Neuronal stem cell (in vitro differentiated cells): ENCODE measurements around the gene GNB2.
A peak's percentile ranks its signal among the peaks of the same experiment; 100 is the strongest.

Experiments used
- DNase-seq: peaks from one replicate; pipeline ENCODE4 v3.0.0-alpha.2; 2013; ENCODE audit warnings: low spot score
- H2AFZ ChIP-seq: one replicate; pipeline ENCODE4 v1.6.1; 2013; ENCODE audit warnings: mild to moderate bottlenecking, low read length, inconsistent platforms
- H2AK5ac ChIP-seq: 2 replicates; pipeline ENCODE4 v1.6.1; 2013; ENCODE audit warnings: low read depth, mild to moderate bottlenecking, inconsistent platforms, low read length, moderate library complexity, mixed read lengths
- H2BK120ac ChIP-seq: 2 replicates; pipeline ENCODE4 v1.6.1; 2013; ENCODE audit warnings: low read depth, mild to moderate bottlenecking, inconsistent platforms, low read length, moderate library complexity, mixed read lengths
- H2BK12ac ChIP-seq: one replicate; pipeline ENCODE4 v1.6.1; 2013; ENCODE audit warnings: low read length, inconsistent platforms
- H2BK15ac ChIP-seq: 2 replicates; pipeline ENCODE4 v1.6.1; 2013; ENCODE audit warnings: mild to moderate bottlenecking, low read length, inconsistent platforms, mixed read lengths
- H2BK5ac ChIP-seq: one replicate; pipeline ENCODE4 v1.6.1; 2013; ENCODE audit warnings: inconsistent platforms, mild to moderate bottlenecking, low read length, moderate library complexity
- H3K14ac ChIP-seq: one replicate; pipeline ENCODE4 v1.6.1; 2013; ENCODE audit warnings: low read length, inconsistent platforms
- H3K18ac ChIP-seq: 2 replicates; pipeline ENCODE4 v1.6.1; 2013; ENCODE audit warnings: low read length, inconsistent platforms
- H3K23ac ChIP-seq: 2 replicates; pipeline ENCODE4 v1.6.1; 2013; ENCODE audit warnings: low read depth, mild to moderate bottlenecking, mixed read lengths, low read length, inconsistent platforms; ENCODE audit not compliant: poor library complexity
- H3K27ac ChIP-seq: replicated peaks from 3 replicates; pipeline ENCODE4 v1.5.1; 2013; ENCODE audit warnings: low read length, inconsistent platforms
- H3K27me3 ChIP-seq, 3 experiments: 2 replicates each; pipeline ENCODE4 v1.6.1; 2013; ENCODE audit warnings: low read length in 3 of 3, mild to moderate bottlenecking in 2 of 3, inconsistent platforms in 1 of 3, low read depth in 1 of 3, mixed read lengths in 1 of 3, moderate library complexity in 1 of 3; ENCODE audit not compliant: control insufficient read depth in 3 of 3, insufficient read depth in 3 of 3
- H3K36me3 ChIP-seq, 2 donors: replicated peaks in 1 of 2; 2 replicates each; pipeline ENCODE4 v1.6.1; 2013; ENCODE audit warnings: low read length in 2 of 2; ENCODE audit not compliant: control insufficient read depth in 2 of 2, insufficient read depth in 2 of 2
- H3K4ac ChIP-seq: 2 replicates; pipeline ENCODE4 v1.6.1; 2013; ENCODE audit warnings: inconsistent platforms, mild to moderate bottlenecking, low read length, moderate library complexity
- H3K4me1 ChIP-seq, 2 donors: 1 replicate in 1 of 2; 2 replicates in 1 of 2; pipeline ENCODE4 v1.6.1; 2013; ENCODE audit warnings: low read length in 2 of 2, low read depth in 1 of 2; ENCODE audit not compliant: control insufficient read depth in 2 of 2, insufficient read depth in 1 of 2
- H3K4me2 ChIP-seq: one replicate; pipeline ENCODE4 v1.6.1; 2013; ENCODE audit warnings: mild to moderate bottlenecking, low read length, inconsistent platforms; ENCODE audit not compliant: insufficient read depth, poor library complexity, severe bottlenecking
- H3K4me3 ChIP-seq, 2 donors: 2 replicates each; pipeline ENCODE4 v1.5.1; 2013; ENCODE audit warnings: low read length in 2 of 2, mild to moderate bottlenecking in 2 of 2, inconsistent platforms in 1 of 2, moderate library complexity in 1 of 2
- H3K79me1 ChIP-seq: one replicate; pipeline ENCODE4 v1.6.1; 2013; ENCODE audit warnings: low read depth, mild to moderate bottlenecking, inconsistent platforms, low read length, moderate library complexity
- H3K9ac ChIP-seq: one replicate; pipeline ENCODE4 v1.6.1; 2013; ENCODE audit warnings: mild to moderate bottlenecking, low read depth, low read length, inconsistent platforms; ENCODE audit not compliant: poor library complexity
- H3K9me3 ChIP-seq, 2 donors: replicated peaks in 1 of 2; 2 replicates each; pipeline versions ENCODE3 to v1.6.1; 2013; ENCODE audit warnings: low read length in 2 of 2, mild to moderate bottlenecking in 2 of 2, inconsistent platforms in 1 of 2, low read depth in 1 of 2, mixed read lengths in 1 of 2, moderate library complexity in 1 of 2; ENCODE audit not compliant: control insufficient read depth in 2 of 2, insufficient read depth in 1 of 2
- H4K8ac ChIP-seq: one replicate; pipeline ENCODE4 v1.6.1; 2013; ENCODE audit warnings: low read depth, mild to moderate bottlenecking, inconsistent platforms, low read length, moderate library complexity
- H4K91ac ChIP-seq: one replicate; pipeline ENCODE4 v1.6.1; 2013; ENCODE audit warnings: low read length, low read depth, mild to moderate bottlenecking, inconsistent platforms; ENCODE audit not compliant: poor library complexity
- WGBS, 2 donors: extraction: QIAGEN DNeasy Blood & Tissue Kit; methylation state at CpG; one replicate each; pipeline ENCODE4 v1.1.7; 2013; ENCODE audit warnings: missing lambda C conversion rate in 2 of 2, mixed read lengths in 1 of 2; ENCODE audit not compliant: insufficient read length in 2 of 2, insufficient replicate concordance in 1 of 2; ENCODE audit errors: extremely low coverage in 2 of 2; 5-methylcytosine and 5-hydroxymethylcytosine counted together

Gene GNB2

GRCh38 chr7:100681491-100682227 is 8.1 kb downstream of the GNB2 start:
- peaks cover 69 to 100% of the 10 kb centered on the region in 2 donors for H3K36me3 ChIP-seq
- peak overlapping the region; percentile 8 for H3K14ac ChIP-seq

GRCh38 chr7:100682228-100682741 is 8.7 kb downstream of the GNB2 start:
- H2BK15ac ChIP-seq: no peak overlapping the region
- H2AFZ ChIP-seq: no peak overlapping the region
- H3K27me3 ChIP-seq: no peaks in the 10 kb centered on the region
- no peak overlapping the region for H3K18ac ChIP-seq
- H3K14ac ChIP-seq: no peak overlapping the region
- no peak overlapping the region for H2BK120ac ChIP-seq
- H4K91ac ChIP-seq: no peak overlapping the region
- H3K23ac ChIP-seq: peak overlapping the region; percentile 73
- peaks cover 19% of the 10 kb centered on the region for H3K79me1 ChIP-seq
- H3K9me3 ChIP-seq: peaks cover 0 to 1% of the 10 kb centered on the region in 2 donors
- H3K4me1 ChIP-seq: peaks cover 0 to 2% of the 10 kb centered on the region in 2 donors
- peak overlapping the region; percentile 4 for H3K9ac ChIP-seq
- no peak overlapping the region for H2BK12ac ChIP-seq
- H3K4ac ChIP-seq: no peak overlapping the region
- H2AK5ac ChIP-seq: no peak overlapping the region
- H3K27ac ChIP-seq: no peak overlapping the region
- no peak overlapping the region for H3K4me3 ChIP-seq
- H3K36me3 ChIP-seq: peaks cover 68 to 100% of the 10 kb centered on the region in 2 donors
- no peak overlapping the region for H3K4me2 ChIP-seq
- H2BK5ac ChIP-seq: peak overlapping the region; percentile 87
- WGBS, 2 donors: no CpG with 5 or more reads among the region's 25 CpGs
- no peak for DNase-seq
- peak overlapping the region; percentile 17 for H4K8ac ChIP-seq

More at GRCh38 chr7:100681491-100682227, 8.1 kb downstream of the GNB2 start:
- peaks cover 0 to 1% of the 10 kb centered on the region in 2 donors for H3K9me3 ChIP-seq
- H3K18ac ChIP-seq: peak overlapping the region; percentile 28
- no CpG with 5 or more reads among the region's 29 CpGs for WGBS, 2 donors
- H2BK15ac ChIP-seq: no peak overlapping the region
- H2BK12ac ChIP-seq: no peak overlapping the region
- peak overlapping the region; percentile 87 for H2BK5ac ChIP-seq
- no peak overlapping the region for H2AFZ ChIP-seq
- H3K9ac ChIP-seq: peak overlapping the region; percentile 60
- H3K23ac ChIP-seq: peak overlapping the region; percentile 73
- H3K4me3 ChIP-seq: no peak overlapping the region
- no peak for DNase-seq
- H4K8ac ChIP-seq: no peak overlapping the region
- H3K4me2 ChIP-seq: no peak overlapping the region
- no peaks in the 10 kb centered on the region for H3K27me3 ChIP-seq
- H3K4ac ChIP-seq: no peak overlapping the region
- no peak overlapping the region for H2BK120ac ChIP-seq
- peaks cover 23% of the 10 kb centered on the region for H3K79me1 ChIP-seq
- no peak overlapping the region for H4K91ac ChIP-seq
- H3K27ac ChIP-seq: no peak overlapping the region
- peaks cover 0 to 2% of the 10 kb centered on the region in 2 donors for H3K4me1 ChIP-seq
- H2AK5ac ChIP-seq: no peak overlapping the region

- no peak overlapping the region for H2BK15ac ChIP-seq
- peaks cover 68 to 100% of the 10 kb centered on the region in 2 donors for H3K36me3 ChIP-seq
These were observed 9.6 kb downstream of the GNB2 start for GRCh38 chr7:100682991-100683658.

More at GRCh38 chr7:100682991-100683658, 9.6 kb downstream of the GNB2 start:
- Histone ChIP-seq H2BK120ac (no peak overlapping the region), H3K79me1 (peaks cover 17% of the 10 kb centered on the region), H3K4ac (no peak overlapping the region), H3K18ac (no peak overlapping the region), H4K91ac (no peak overlapping the region), H3K9me3 (peaks cover 0 to 1% of the 10 kb centered on the region in 2 donors), H3K4me2 (no peak overlapping the region), H3K27me3 (no peaks in the 10 kb centered on the region), H3K14ac (no peak overlapping the region), H3K23ac (no peak overlapping the region), H2AFZ (no peak overlapping the region), H3K4me1 (peaks cover 0 to 2% of the 10 kb centered on the region in 2 donors), H3K4me3 (no peak overlapping the region), H2AK5ac (no peak overlapping the region), H4K8ac (no peak overlapping the region), H2BK12ac (no peak overlapping the region), H3K9ac (peak overlapping the region; percentile 60), H3K27ac (no peak overlapping the region), H2BK5ac (no peak overlapping the region)
- DNase-seq: no peak
- no CpG with 5 or more reads among the region's 28 CpGs for WGBS, 2 donors
